ENCODE data around the gene SLC2A5.
A peak's percentile ranks its signal among the peaks of the same experiment; 100 is the strongest.
"Not testable (repeated sequence)": the region's sequence is repeated elsewhere in the genome, so short reads cannot be mapped to it uniquely, and the experiment has no call there.

The SLC2A5 gene

GRCh38 chr1:9024837-9025236, 44.6 kb downstream of the SLC2A5 start:
- peaks cover 12% of the 10 kb centered on the region for H3K9me3 Mint-ChIP-seq
- TF ChIP-seq, protein P1, sequence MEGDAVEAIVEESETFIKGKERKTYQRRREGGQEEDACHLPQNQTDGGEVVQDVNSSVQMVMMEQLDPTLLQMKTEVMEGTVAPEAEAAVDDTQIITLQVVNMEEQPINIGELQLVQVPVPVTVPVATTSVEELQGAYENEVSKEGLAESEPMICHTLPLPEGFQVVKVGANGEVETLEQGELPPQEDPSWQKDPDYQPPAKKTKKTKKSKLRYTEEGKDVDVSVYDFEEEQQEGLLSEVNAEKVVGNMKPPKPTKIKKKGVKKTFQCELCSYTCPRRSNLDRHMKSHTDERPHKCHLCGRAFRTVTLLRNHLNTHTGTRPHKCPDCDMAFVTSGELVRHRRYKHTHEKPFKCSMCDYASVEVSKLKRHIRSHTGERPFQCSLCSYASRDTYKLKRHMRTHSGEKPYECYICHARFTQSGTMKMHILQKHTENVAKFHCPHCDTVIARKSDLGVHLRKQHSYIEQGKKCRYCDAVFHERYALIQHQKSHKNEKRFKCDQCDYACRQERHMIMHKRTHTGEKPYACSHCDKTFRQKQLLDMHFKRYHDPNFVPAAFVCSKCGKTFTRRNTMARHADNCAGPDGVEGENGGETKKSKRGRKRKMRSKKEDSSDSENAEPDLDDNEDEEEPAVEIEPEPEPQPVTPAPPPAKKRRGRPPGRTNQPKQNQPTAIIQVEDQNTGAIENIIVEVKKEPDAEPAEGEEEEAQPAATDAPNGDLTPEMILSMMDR (IDR thresholded peaks at IDR 0.05): no peak
- H3K4me1 Mint-ChIP-seq: peaks cover 22% of the 10 kb centered on the region
- no peak for DNase-seq
- H3K4me3 Mint-ChIP-seq: no peak overlapping the region
- H3K27ac Mint-ChIP-seq: no peak overlapping the region
- no peaks in the 10 kb centered on the region for H3K36me3 Mint-ChIP-seq (ENCODE audit: low read depth)
- H3K27me3 Mint-ChIP-seq (ENCODE audit: low read depth, poor library complexity): peaks cover 9% of the 10 kb centered on the region

DNA sequence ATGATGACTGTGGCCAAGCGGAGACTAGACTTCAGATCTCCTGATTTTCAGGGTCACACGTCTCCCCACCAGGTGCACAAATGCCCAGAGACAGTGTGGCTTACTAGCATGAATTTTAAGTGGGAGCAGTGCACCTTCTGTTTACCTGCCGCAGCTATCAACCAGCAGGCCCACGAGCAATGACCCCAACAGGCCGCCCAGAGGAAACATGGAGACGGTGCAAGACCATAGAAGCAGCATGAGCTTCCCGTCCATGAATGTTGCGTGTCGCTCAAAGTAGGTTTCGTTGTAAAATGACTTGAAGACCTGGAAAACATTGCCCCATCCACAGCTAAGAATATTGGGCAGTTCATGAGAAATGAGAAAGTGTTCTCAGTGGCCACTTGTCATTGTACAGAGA, 46.7 kb downstream of the SLC2A5 start:
- no peak overlapping the region for H3K4me3 Mint-ChIP-seq
- H3K27me3 Mint-ChIP-seq (ENCODE audit: low read depth, poor library complexity): peaks cover 7% of the 10 kb centered on the region
- TF ChIP-seq, protein P1 (IDR thresholded peaks at IDR 0.05): no peak
- no peak overlapping the region for H3K27ac Mint-ChIP-seq
- no peak for DNase-seq
- H3K9me3 Mint-ChIP-seq: no peaks in the 10 kb centered on the region
- peaks cover 43% of the 10 kb centered on the region for H3K4me1 Mint-ChIP-seq
- no peaks in the 10 kb centered on the region for H3K36me3 Mint-ChIP-seq (ENCODE audit: low read depth)

DNA sequence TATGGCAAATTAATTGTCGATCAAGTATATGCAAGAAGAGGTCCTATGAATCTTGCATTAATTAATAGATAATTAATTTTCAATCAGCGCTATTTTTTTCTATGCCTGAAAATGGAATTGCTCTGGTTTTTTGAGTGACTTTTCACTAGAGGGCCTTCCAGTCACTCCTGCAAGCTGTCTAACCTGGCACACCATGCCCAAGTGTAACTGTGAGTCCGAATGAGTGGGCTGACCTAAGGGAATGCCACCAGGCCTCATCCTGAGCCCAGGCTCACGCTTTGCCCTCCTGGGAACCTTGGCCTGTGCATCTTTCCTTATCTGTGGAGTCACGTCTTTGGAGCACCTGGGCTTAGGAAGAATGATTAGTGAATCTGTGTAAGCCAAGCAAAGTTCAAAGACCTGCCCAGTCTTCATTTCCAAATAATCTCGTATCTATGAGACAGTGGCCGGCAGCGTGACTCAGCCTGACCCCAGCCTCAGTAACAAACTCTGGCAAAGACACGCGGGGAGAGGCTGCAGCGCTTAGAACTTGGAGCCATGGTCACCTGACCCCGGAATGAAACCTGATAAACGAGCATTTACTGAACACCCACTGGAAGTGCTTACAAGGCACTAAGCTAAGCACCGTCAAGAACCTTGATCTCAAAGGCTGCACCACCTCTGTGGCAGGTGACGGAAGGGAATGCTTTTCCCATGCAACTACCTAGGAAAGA, 47.3 kb downstream of the SLC2A5 start:
- not testable (repeated sequence) for DNase-seq; H3K4me3 Mint-ChIP-seq; H3K27me3 Mint-ChIP-seq (ENCODE audit: low read depth, poor library complexity); H3K27ac Mint-ChIP-seq; H3K36me3 Mint-ChIP-seq (ENCODE audit: low read depth); H3K9me3 Mint-ChIP-seq
- H3K4me1 Mint-ChIP-seq: peaks cover 49% of the 10 kb centered on the region

- Mint-ChIP-seq H3K4me1 (peaks cover 61% of the 10 kb centered on the region), H3K4me3 (no peak overlapping the region), H3K27ac (no peak overlapping the region), H3K9me3 (no peaks in the 10 kb centered on the region), H3K36me3 (ENCODE audit: low read depth) (no peaks in the 10 kb centered on the region), H3K27me3 (ENCODE audit: low read depth, poor library complexity) (peaks cover 7% of the 10 kb centered on the region)
- TF ChIP-seq, protein P1 (IDR thresholded peaks at IDR 0.05): no peak
- DNase-seq: no peak
These were observed 49.1 kb downstream of the SLC2A5 start for GRCh38 chr1:9020305-9020704.

DNA sequence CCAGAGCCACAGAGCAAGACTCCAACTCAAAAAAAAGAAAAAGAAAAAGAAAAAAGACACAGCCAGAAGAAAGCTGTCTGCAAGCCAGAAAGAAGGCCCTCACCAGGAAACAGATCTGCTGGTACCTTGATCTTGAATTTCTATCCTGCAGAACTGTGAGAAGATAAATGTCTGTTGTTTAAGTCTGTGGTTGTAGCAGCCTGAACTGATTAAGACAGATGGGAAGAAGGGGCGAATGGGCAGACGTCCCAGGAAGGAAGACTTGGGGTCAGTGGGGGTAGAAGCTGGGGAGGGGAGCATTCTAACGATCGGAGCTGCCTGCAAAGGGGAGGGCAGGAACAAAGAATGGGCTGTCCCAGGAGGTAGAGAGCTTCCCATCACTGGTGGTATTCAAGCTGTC, 49.5 kb downstream of the SLC2A5 start:
- TF ChIP-seq, protein P1 (IDR thresholded peaks at IDR 0.05): no peak
- no peaks in the 10 kb centered on the region for H3K9me3 Mint-ChIP-seq
- peaks cover 7% of the 10 kb centered on the region for H3K27me3 Mint-ChIP-seq (ENCODE audit: low read depth, poor library complexity)
- H3K36me3 Mint-ChIP-seq (ENCODE audit: low read depth): no peaks in the 10 kb centered on the region
- peak overlapping the region; percentile 32 for H3K4me3 Mint-ChIP-seq
- no peak for DNase-seq
- H3K4me1 Mint-ChIP-seq: peaks cover 65% of the 10 kb centered on the region
- peak overlapping the region; percentile 8 for H3K27ac Mint-ChIP-seq

- Mint-ChIP-seq H3K27ac (peak overlapping the region; percentile 89), H3K9me3 (no peaks in the 10 kb centered on the region), H3K36me3 (ENCODE audit: low read depth) (no peaks in the 10 kb centered on the region), H3K27me3 (ENCODE audit: low read depth, poor library complexity) (peaks cover 7% of the 10 kb centered on the region), H3K4me3 (no peak overlapping the region), H3K4me1 (peaks cover 74% of the 10 kb centered on the region)
- TF ChIP-seq, protein P1 (IDR thresholded peaks at IDR 0.05): no peak
- DNase-seq: no peak
These were observed 51.1 kb downstream of the SLC2A5 start for GRCh38 chr1:9018333-9018732.
